HG03039 (cell line): ENCODE measurements around the gene CTDP1.

Experiments used
- ATAC-seq: cut with Tn5 transposase; IDR thresholded peaks from one replicate; pipeline ENCODE4 v1.9.1; 2021; ENCODE audit warnings: mild to moderate bottlenecking, moderate library complexity; ENCODE audit not compliant: unreplicated experiment

Gene CTDP1

GRCh38 chr18:79790996-79791972 is 111.7 kb downstream of the CTDP1 start:
- no peak for ATAC-seq

- ATAC-seq: no peak
Observed at GRCh38 chr18:79792096-79792987, 112.7 kb downstream of the CTDP1 start.

- no peak for ATAC-seq
Observed at GRCh38 chr18:79792988-79793355, 113.4 kb downstream of the CTDP1 start.

GRCh38 chr18:79794846-79795245 is 115.2 kb downstream of the CTDP1 start:
- ATAC-seq: no peak

GRCh38 chr18:79795446-79795845 is 115.8 kb downstream of the CTDP1 start:
- ATAC-seq: no peak

- ATAC-seq: no peak
Observed at GRCh38 chr18:79796016-79796415, 116.4 kb downstream of the CTDP1 start.

GRCh38 chr18:79796531-79797405 is 117.2 kb downstream of the CTDP1 start:
- no peak for ATAC-seq

GRCh38 chr18:79797518-79798345 is 118.1 kb downstream of the CTDP1 start, which contains the start of gene KCNG2:
TSS of gene KCNG2 (plus strand) at chr18:79797938. CDS start at chr18:79863668, 65,730 bp downstream.
- ATAC-seq: no peak

GRCh38 chr18:79798346-79798998 is 118.9 kb downstream of the CTDP1 start:
- ATAC-seq: no peak

- no peak for ATAC-seq
Observed at GRCh38 chr18:79798999-79799370, 119.4 kb downstream of the CTDP1 start.

- no peak for ATAC-seq
Observed at GRCh38 chr18:79799619-79800370, 120.2 kb downstream of the CTDP1 start.

GRCh38 chr18:79800371-79801180 is 121.0 kb downstream of the CTDP1 start:
- no peak for ATAC-seq

- ATAC-seq: no peak
Observed at GRCh38 chr18:79801217-79801616, 121.6 kb downstream of the CTDP1 start.

GRCh38 chr18:79801641-79802040 is 122.0 kb downstream of the CTDP1 start:
- no peak for ATAC-seq

GRCh38 chr18:79802298-79802697 is 122.7 kb downstream of the CTDP1 start:
- no peak for ATAC-seq

GRCh38 chr18:79803611-79804051 is 124.0 kb downstream of the CTDP1 start:
- no peak for ATAC-seq
